Right lobe of liver (tissue), 4 donors: ENCODE data around the gene RCAN3.
"Not testable (repeated sequence)": the region's sequence is repeated elsewhere in the genome, so short reads cannot be mapped to it uniquely, and the experiment has no call there.

Source experiments
- CTCF ChIP-seq, 4 donors: fragments of 200-600 bp in 3 of 4; fragments of 450-650 bp in 1 of 4; IDR thresholded peaks; one replicate each; pipeline versions ENCODE4 v1.5.1 to v1.8.0; 2016 to 2022; ENCODE audit warnings: antibody characterized with exemption in 4 of 4, mild to moderate bottlenecking in 2 of 4
- POLR2A ChIP-seq: fragments of 450-650 bp; IDR thresholded peaks from one replicate; pipeline ENCODE4 v1.6.1; 2017; ENCODE audit warnings: antibody characterized with exemption, mild to moderate bottlenecking
- donor health status: DM: no; HTN: no; CAD: no.
- donor health status: DM: no; HTN: no; CAD: no.
- donor health status: DM: no; HTN: yes; CAD: no.

- TF ChIP-seq CTCF (IDR thresholded peaks at IDR 0.05); POLR2A: not testable (repeated sequence)
These were observed 9.7 kb upstream of the RCAN3 start for GRCh38 chr1:24492935-24493334.
